Astrocyte (in vitro differentiated cells and primary cell): ENCODE measurements around the gene GMCL2. TPM values are rescaled to one million over a fixed set of nuclear protein-coding genes. Genes with fewer than 3 reads are reported as not detected.

Source experiments
- DNase-seq: peaks from one replicate; pipeline ENCODE4 v3.0.0-alpha.2; 2010; ENCODE audit warnings: low read depth
- FAIRE-seq: peaks from 2 replicates; lab custom pipeline; 2011; peaks lifted over from hg19 to GRCh38; lab: Jason Lieb, UNC
- H2AFZ ChIP-seq: 2 replicates; pipeline ENCODE4 v1.6.0; 2012; ENCODE audit warnings: low read depth, low read length, inconsistent platforms
- H3K27ac ChIP-seq: 2 replicates; pipeline ENCODE4 v1.5.1; 2011; ENCODE audit warnings: low read depth, low read length, inconsistent platforms
- H3K27me3 ChIP-seq: 2 replicates; pipeline ENCODE4 v1.6.0; 2011; ENCODE audit warnings: low read length, inconsistent platforms; ENCODE audit not compliant: insufficient read depth
- H3K36me3 ChIP-seq: 2 replicates; pipeline ENCODE4 v1.5.1; 2011; ENCODE audit warnings: low read length, inconsistent platforms; ENCODE audit not compliant: insufficient read depth
- H3K4me1 ChIP-seq: 2 replicates; pipeline ENCODE4 v1.5.1; 2011; ENCODE audit warnings: low read length, inconsistent platforms; ENCODE audit not compliant: insufficient read depth
- H3K4me2 ChIP-seq: 2 replicates; pipeline ENCODE4 v1.6.0; 2012; ENCODE audit warnings: low read length, inconsistent platforms
- H3K4me3 ChIP-seq: 2 replicates; pipeline ENCODE4 v1.5.1; 2011; ENCODE audit warnings: low read depth, mild to moderate bottlenecking, low read length, inconsistent platforms; ENCODE audit not compliant: insufficient read depth
- H3K79me2 ChIP-seq: 2 replicates; pipeline ENCODE4 v1.6.0; 2012; ENCODE audit warnings: mild to moderate bottlenecking, low read length, inconsistent platforms; ENCODE audit not compliant: insufficient read depth
- H3K9ac ChIP-seq: 2 replicates; pipeline ENCODE4 v1.6.0; 2012; ENCODE audit warnings: mild to moderate bottlenecking, low read length, inconsistent platforms
- H3K9me3 ChIP-seq: 2 replicates; pipeline ENCODE4 v1.5.1; 2012; ENCODE audit warnings: low read depth, mild to moderate bottlenecking, low read length, inconsistent platforms; ENCODE audit not compliant: insufficient read depth
- H4K20me1 ChIP-seq: 2 replicates; pipeline ENCODE4 v1.6.0; 2012; ENCODE audit warnings: low read length, inconsistent platforms; ENCODE audit not compliant: insufficient read depth
- H3K27ac Mint-ChIP-seq: one replicate; pipeline ENCODE4 v1.8.0; 2021; ENCODE audit warnings: mild to moderate bottlenecking, mixed read lengths; ENCODE audit not compliant: unreplicated experiment
- H3K27me3 Mint-ChIP-seq: one replicate; pipeline ENCODE4 v1.8.0; 2021; ENCODE audit warnings: low read depth, mixed read lengths; ENCODE audit not compliant: unreplicated experiment
- H3K36me3 Mint-ChIP-seq: one replicate; pipeline ENCODE4 v1.8.0; 2021; ENCODE audit warnings: low read depth, mixed read lengths; ENCODE audit not compliant: unreplicated experiment
- H3K4me1 Mint-ChIP-seq: one replicate; pipeline ENCODE4 v1.8.0; 2021; ENCODE audit warnings: low read depth, mixed read lengths; ENCODE audit not compliant: unreplicated experiment
- H3K4me3 Mint-ChIP-seq: one replicate; pipeline ENCODE4 v1.8.0; 2021; ENCODE audit warnings: mild to moderate bottlenecking, moderate library complexity, mixed read lengths; ENCODE audit not compliant: unreplicated experiment
- H3K9me3 Mint-ChIP-seq: one replicate; pipeline ENCODE4 v1.8.0; 2021; ENCODE audit warnings: mild to moderate bottlenecking, mixed read lengths; ENCODE audit not compliant: unreplicated experiment
- EZH2 ChIP-seq: IDR thresholded peaks from 2 replicates; pipeline ENCODE4 v1.6.1; 2012; ENCODE audit warnings: mild to moderate bottlenecking, low read length, inconsistent platforms; ENCODE audit not compliant: insufficient read depth
- total RNA-seq: library from RNA; stranded (reverse); gene quantifications from 2 replicates; pipeline ENCODE4 v1.2.1, GENCODE V29; 2021
- TF ChIP-seq, protein P1 (sequence below): IDR thresholded peaks from 2 replicates; pipeline ENCODE4 v1.5.1; 2011; ENCODE audit warnings: low read depth, mild to moderate bottlenecking, inconsistent platforms, low read length, moderate library complexity; ENCODE audit not compliant: insufficient read depth

GMCL2 gene
- total RNA-seq, 1 donor from 2014 or later = not detected

DNA sequence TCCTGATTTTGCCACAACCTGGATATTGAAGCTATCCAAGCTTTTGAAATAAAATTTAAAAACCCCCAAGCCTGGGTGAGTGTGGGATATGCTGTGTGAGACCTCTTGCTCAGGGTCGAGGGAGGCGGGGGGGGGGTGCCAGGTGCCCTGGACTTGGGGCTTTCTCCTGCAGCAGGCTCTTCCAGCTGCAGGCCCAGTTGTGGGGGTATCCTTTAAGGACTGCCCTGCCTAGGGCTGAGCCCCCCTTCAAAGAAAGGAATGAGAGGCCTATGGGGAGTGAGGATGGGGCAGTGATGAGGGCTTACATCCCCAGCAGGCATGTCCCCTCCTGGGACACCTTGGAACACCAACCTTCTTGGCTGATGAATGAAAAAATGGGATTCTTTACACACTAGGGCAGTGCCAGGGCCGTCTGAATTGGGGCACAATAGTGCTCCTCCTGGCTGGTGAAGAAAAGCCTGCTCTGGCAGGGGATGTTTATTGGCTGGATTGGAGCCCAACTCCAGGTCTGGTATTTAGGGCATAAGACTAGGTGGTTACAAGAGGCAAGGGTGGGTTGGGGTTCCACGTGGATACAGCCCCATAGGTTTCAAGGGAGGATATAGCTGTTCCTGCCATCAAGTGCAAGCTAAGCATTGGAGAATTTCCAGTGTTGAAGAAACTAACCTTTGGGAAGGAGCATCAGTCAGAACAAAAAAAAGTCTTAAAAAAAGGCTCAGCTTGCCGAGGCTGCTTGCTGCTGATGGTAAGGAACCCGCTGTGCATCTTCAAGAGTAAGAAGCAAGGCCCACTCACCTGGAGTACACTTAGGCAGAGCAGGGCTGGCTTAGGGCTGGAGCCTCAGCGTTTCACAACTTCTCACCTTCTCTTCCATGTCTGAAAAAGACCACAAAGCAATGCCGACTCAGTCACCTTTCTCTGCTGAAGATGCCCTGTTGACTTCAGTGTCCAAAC is 24.2 kb upstream of the GMCL2 start:
- H3K27me3 Mint-ChIP-seq = no peaks in the 10 kb centered on the region
- no peak for TF ChIP-seq EZH2
- TF ChIP-seq, protein P1, sequence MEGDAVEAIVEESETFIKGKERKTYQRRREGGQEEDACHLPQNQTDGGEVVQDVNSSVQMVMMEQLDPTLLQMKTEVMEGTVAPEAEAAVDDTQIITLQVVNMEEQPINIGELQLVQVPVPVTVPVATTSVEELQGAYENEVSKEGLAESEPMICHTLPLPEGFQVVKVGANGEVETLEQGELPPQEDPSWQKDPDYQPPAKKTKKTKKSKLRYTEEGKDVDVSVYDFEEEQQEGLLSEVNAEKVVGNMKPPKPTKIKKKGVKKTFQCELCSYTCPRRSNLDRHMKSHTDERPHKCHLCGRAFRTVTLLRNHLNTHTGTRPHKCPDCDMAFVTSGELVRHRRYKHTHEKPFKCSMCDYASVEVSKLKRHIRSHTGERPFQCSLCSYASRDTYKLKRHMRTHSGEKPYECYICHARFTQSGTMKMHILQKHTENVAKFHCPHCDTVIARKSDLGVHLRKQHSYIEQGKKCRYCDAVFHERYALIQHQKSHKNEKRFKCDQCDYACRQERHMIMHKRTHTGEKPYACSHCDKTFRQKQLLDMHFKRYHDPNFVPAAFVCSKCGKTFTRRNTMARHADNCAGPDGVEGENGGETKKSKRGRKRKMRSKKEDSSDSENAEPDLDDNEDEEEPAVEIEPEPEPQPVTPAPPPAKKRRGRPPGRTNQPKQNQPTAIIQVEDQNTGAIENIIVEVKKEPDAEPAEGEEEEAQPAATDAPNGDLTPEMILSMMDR = no peak
- peak overlapping the region; percentile 2 for H3K9ac ChIP-seq
- no peak overlapping the region for H3K27ac ChIP-seq
- H3K4me3 Mint-ChIP-seq = no peak overlapping the region
- H4K20me1 ChIP-seq = peaks cover 98% of the 10 kb centered on the region
- no peak for FAIRE-seq
- H3K4me1 Mint-ChIP-seq = peaks cover 14% of the 10 kb centered on the region
- no peak overlapping the region for H3K4me3 ChIP-seq
- H3K9me3 Mint-ChIP-seq = peaks cover 2% of the 10 kb centered on the region
- peaks cover 15% of the 10 kb centered on the region for H3K4me1 ChIP-seq
- peaks cover 91% of the 10 kb centered on the region for H3K36me3 ChIP-seq
- no peak overlapping the region for H3K4me2 ChIP-seq
- no peak overlapping the region for H2AFZ ChIP-seq
- H3K27ac Mint-ChIP-seq = no peak overlapping the region
- no peak for DNase-seq
- H3K79me2 ChIP-seq = peaks cover 76% of the 10 kb centered on the region
- no peaks in the 10 kb centered on the region for H3K27me3 ChIP-seq
- H3K36me3 Mint-ChIP-seq = peaks cover 41% of the 10 kb centered on the region
- H3K9me3 ChIP-seq = no peaks in the 10 kb centered on the region

GRCh38 chr5:178210686-178211085 is 23.5 kb upstream of the GMCL2 start:
- TF ChIP-seq, protein P1 = no peak
- TF ChIP-seq EZH2 = no peak
- H3K4me3 Mint-ChIP-seq = no peak overlapping the region
- H3K4me1 Mint-ChIP-seq = peaks cover 20% of the 10 kb centered on the region
- Histone ChIP-seq H3K4me2 (no peak overlapping the region), H2AFZ (no peak overlapping the region), H3K4me3 (no peak overlapping the region), H3K27ac (no peak overlapping the region), H3K27me3 (no peaks in the 10 kb centered on the region), H3K9ac (no peak overlapping the region), H3K9me3 (no peaks in the 10 kb centered on the region), H3K79me2 (peaks cover 80% of the 10 kb centered on the region), H4K20me1 (peaks cover 99% of the 10 kb centered on the region), H3K4me1 (peaks cover 20% of the 10 kb centered on the region), H3K36me3 (peaks cover 91% of the 10 kb centered on the region)
- no peak overlapping the region for H3K27ac Mint-ChIP-seq
- peaks cover 40% of the 10 kb centered on the region for H3K36me3 Mint-ChIP-seq
- no peaks in the 10 kb centered on the region for H3K27me3 Mint-ChIP-seq
- FAIRE-seq (no peak), DNase-seq (no peak)
- H3K9me3 Mint-ChIP-seq = peaks cover 2% of the 10 kb centered on the region

GRCh38 chr5:178210073-178210535 is 22.9 kb upstream of the GMCL2 start:
- Histone ChIP-seq H3K36me3 (peaks cover 87% of the 10 kb centered on the region), H3K4me3 (no peak overlapping the region), H3K27ac (no peak overlapping the region), H3K4me1 (peaks cover 20% of the 10 kb centered on the region), H3K9me3 (no peaks in the 10 kb centered on the region), H2AFZ (no peak overlapping the region), H3K27me3 (no peaks in the 10 kb centered on the region), H3K9ac (no peak overlapping the region), H4K20me1 (peaks cover 98% of the 10 kb centered on the region), H3K79me2 (peaks cover 81% of the 10 kb centered on the region), H3K4me2 (no peak overlapping the region)
- TF ChIP-seq, protein P1 = no peak
- TF ChIP-seq EZH2 = no peak
- peaks cover 40% of the 10 kb centered on the region for H3K36me3 Mint-ChIP-seq
- H3K9me3 Mint-ChIP-seq = peaks cover 2% of the 10 kb centered on the region
- H3K27ac Mint-ChIP-seq = no peak overlapping the region
- DNase-seq = no peak
- H3K4me3 Mint-ChIP-seq = no peak overlapping the region
- no peak for FAIRE-seq
- H3K4me1 Mint-ChIP-seq = peaks cover 20% of the 10 kb centered on the region
- no peaks in the 10 kb centered on the region for H3K27me3 Mint-ChIP-seq
